Activated CD4-positive, alpha-beta T cell treated with anti-CD3 and anti-CD28 coated beads for 1 hour (primary cell): ENCODE data around the gene TM4SF4.

Experiments used
- DNase-seq: peaks from one replicate; pipeline ENCODE4 v3.0.0-alpha.2; 2020

Gene TM4SF4

DNA sequence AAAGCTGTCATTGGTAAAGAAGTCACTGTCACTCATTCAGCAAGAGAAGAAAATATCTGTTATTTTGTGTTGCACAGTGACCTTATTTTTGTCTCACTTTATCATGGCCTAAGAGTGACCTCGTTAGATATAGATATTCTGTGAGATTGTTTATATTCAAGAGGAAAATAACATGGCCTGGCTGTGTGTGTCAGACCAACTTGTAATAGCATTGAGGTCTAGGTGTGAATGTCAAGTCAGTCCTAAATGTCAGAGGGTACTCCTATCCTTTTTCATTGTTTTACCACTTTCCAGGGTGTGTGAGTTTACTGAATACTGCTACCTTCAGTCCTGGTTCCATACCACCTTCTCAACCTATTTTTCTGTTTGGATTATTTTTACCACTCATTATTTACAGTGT, 18.5 kb upstream of the TM4SF4 start:
- no peak for DNase-seq

DNA sequence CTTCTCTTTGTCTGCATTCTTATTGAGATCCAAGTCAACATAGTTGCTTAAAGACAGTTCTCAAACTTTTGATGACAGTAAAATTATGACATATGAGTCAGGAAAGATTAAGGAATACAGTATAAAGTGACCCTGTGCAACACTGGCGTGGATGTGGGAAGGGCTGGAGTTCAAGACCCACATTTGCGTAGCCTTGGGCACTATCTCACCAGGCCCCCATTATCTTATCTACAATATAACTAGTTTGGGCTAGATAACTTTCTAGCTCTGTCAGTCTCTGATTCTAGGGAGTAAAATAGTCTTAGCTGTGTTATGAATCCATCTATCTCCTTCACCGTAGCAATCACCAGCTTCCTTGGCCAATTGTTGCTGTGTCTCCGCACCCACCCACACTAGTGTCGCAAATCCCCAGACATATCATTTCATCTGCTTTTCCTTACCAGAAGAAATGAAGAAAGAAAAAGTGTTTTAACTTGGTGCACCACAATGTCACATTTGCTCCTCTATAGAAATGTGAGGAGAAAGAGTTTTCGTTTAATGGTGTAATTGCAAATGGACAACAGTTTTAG, 14.9 kb upstream of the TM4SF4 start:
- no peak for DNase-seq

DNA sequence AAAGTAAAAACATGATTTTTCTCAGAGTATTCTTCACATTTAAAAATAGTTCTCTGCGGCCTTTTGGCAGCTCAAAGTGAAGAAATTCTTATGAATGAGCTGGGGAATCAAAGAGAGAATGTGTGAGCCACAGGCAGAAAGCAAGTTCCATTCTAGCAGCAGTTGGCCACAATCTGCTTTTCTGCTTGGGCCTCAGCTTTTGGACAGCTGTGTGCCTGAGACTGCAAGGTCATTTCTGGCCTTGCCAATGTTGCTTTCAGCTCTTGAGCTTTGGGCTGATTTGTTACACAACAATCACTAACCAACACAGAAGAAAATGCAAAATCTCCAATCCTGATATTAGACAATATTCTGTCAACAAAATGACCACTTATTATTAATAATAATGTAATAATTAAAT, 14.4 kb upstream of the TM4SF4 start:
- DNase-seq, result no peak

DNA sequence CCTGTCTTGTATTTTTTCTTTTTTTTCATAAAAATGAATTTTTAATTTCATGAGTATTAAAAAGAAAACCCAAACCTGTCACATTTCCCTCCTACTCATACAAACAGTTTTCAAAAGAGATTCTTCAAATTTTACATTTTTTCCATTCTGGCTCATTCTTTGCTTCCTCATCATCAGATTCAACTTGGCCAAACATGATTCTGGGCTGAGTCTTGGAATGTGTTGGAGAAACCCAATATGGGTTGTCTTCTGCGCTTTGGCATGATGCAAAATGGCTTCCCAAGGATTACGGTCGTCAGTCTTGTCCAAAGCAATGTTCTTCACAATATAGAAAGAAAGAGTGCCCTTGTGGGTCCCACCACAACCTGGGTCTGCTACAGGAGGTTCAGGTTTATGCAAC, 12.4 kb upstream of the TM4SF4 start:
- DNase-seq, result no peak

DNA sequence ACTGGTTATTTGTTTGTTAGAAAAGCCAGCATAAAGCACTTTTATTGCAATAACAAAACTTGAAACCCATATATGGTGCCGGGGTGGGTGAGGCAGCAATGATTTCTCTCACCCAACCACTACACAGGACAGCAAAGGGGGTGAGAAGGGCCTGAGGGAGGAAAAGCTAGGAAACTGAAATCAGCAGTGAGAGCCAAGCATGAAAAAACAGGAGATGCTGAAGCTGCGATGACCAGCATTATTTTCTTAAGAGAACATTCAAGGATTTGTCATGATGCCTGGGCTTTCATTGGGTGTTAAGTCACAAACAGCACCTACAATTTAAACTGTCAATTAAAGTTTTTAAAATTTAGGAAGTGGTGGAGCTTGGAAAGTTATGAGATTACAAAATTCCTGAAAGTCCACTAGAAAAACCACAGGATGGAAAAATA, 11.9 kb upstream of the TM4SF4 start:
- DNase-seq, result no peak

DNA sequence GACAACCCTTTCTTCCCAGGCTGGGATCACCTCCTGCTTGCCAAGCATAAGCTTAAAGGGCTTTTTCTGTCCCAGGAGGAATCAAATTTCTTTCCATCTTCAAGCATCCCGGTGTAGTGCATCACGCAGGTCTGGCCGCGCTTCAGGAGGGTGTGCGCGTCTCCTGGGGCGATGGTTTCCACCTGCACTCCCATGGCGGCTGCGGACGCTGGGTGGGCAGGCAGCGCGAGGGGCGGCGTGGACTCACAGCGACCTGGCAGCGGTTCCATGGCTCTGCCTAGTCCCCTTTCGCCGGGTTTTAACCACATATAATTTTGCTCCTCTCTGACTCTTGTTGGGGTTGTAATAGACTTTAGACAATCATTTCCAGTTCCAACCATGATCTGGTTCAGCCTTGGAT, 10.6 kb upstream of the TM4SF4 start:
- no peak for DNase-seq

DNA sequence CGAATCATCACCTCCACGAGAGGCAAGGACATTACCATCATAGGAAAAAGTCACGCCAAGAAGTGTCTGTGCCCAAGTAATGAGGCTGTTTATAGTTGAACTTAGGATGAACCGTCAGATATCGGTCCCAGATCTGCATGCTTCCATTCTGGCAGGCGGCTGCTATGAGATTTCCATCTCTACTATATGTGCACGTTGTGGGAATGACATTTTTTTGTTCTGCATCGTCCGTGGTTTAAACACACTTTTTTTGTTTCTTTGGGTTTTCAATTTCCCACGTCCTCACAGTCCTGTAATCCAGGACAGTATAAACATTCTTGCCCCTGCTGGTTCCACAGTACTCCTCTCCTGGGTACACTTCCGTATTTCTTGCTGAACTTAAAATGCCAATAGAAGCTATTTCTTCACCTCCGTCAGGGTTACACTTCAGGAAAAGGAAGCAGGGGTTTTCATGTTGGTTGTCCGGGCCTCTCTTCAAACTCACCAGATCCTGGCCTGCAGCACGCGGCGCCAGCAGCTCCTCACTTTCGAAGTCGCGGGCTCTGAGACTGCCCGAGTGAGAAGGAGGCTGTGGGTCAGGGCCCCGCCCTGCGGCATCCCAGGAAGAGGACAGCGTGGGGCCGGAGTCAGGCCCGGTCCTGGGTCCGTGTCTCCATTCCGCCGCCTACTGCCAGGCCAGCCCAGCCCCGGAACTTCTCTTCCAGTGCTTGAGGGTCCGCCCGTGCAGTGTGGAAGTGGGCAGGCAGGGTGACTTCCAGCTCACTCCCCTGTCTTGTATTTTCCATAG, 9.8 kb upstream of the TM4SF4 start:
- DNase-seq, result no peak

DNA sequence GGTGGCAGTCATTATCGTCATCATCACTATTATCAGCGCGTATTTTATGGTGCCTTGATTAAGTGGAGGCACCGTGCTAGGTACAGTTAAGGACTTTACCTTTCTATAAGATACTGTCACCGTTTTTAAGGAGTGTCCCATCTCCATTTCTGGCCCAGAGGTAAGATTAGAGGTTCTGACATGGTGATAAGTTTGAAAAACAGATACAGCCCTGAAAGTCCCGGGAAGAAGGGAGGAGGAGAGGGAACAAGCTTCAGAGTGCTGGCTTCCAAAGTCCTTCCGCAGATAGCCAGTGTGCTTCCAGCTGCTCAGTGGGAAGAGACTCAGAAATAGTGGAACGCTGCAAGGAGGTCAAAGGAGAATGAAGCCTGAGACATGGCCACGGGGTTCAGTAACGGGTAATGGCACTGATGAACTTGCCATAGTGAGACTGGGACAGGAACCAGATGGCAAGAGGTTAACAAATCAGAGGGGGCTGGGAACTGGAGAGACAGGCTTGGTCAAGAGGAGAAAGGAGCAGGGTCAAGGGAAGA, 9.1 kb upstream of the TM4SF4 start:
- DNase-seq, result no peak

DNA sequence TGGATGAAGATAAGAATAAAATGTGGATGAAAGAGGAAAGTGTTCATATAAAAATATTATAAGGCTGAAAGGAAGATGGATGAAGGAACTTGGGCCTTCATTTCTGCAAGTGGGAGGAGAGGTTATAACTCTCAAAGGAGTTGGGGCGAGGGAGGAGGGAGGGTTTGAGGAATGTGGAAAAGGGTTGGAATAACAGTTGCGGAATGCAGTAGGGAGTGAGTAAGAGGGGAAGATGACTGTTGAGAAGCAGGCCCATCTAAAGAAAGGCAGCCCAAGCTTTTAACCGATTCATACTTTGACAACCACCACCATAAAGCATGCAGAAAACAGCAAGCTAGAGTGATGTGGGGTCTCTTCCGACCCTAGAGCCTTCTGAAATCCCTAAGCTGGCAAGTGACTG, 8.3 kb upstream of the TM4SF4 start:
- no peak for DNase-seq

DNA sequence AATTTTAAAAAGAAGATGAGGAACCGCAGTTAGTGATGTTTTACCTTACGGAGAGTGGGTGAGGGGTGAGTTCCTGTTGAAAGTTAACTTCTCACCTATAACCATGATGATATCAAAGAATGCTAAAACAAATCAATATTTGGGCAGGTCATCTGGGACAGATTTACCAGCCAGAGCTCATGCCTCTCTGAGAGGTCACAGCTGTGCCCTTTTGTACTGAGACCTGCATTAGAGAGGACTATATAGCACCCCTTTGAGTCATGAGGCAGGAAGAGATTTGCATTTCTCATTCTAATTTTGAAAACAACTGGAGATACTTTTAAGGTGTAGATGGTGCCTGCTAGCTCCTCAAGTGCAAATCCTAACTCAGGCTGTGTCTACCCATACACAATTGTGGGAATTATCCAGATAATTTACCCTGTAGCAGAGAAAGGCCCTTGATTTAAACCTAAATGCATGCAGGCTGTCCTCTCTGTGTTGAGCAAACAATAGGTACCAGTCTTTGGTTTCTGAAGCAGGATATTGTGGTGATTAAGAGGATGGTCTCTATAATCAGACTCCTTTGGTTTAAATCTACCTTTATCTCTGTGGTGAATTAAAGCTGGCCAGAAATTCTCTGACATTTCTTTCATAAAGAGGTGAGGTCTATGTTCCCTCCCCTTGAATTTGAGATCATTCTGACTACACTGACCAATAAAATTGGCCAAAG, 5.8 kb upstream of the TM4SF4 start:
- no peak for DNase-seq

DNA sequence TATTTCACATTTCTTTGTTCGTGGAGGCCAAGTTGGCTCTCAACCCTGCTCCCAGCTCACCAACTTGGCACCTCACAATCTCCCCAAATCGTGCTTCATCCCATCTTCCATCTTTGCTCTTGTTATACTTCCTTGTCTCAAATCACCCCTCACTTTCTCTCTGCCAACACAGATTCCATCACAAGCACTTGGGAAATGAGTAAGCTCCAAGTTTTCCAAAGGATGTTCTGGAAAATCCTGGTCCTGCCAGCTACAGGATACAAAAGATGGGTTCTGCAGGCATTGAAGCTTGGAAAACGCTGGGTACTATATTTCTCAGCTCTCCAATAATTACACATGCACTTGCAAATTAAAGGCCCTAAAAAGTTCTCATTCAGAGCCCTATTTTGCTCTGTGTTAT, 4.1 kb upstream of the TM4SF4 start:
- no peak for DNase-seq

DNA sequence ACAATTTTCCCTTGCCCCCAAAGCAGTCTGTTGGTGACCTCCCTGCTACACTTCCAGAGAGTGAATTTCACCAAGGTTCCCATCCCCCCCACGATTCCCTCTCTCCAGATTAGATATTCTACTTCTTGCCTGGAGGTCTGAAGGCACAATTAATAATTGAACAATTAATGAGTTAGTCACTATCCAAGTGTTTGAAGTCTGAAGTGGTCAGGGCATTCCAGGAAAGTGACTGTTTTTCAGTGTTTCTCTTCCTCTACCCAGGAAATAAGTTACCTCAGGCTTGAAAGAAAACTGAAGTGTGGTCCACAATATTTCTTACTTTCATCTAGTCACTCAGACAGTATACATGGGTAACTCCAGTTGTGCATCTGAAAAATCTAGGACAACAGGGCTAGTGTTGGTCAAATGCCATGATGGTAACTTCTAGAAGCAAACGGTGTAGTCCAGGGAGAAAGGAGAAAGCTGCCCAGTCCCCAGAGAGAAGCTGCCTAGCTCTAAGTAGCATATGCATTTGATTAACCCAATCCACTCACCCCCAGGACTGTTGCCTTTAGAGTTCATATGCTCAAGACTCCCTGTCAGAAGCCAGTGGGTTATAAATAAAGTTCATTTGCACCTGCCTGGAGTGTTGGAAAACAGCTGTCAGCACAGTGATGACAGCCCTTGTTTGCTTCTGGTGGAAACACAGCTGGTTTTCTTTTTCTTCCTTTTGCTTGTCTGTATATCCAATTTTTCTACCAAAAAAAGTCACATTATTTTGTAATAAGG, 2.3 kb upstream of the TM4SF4 start:
- DNase-seq, result no peak

DNA sequence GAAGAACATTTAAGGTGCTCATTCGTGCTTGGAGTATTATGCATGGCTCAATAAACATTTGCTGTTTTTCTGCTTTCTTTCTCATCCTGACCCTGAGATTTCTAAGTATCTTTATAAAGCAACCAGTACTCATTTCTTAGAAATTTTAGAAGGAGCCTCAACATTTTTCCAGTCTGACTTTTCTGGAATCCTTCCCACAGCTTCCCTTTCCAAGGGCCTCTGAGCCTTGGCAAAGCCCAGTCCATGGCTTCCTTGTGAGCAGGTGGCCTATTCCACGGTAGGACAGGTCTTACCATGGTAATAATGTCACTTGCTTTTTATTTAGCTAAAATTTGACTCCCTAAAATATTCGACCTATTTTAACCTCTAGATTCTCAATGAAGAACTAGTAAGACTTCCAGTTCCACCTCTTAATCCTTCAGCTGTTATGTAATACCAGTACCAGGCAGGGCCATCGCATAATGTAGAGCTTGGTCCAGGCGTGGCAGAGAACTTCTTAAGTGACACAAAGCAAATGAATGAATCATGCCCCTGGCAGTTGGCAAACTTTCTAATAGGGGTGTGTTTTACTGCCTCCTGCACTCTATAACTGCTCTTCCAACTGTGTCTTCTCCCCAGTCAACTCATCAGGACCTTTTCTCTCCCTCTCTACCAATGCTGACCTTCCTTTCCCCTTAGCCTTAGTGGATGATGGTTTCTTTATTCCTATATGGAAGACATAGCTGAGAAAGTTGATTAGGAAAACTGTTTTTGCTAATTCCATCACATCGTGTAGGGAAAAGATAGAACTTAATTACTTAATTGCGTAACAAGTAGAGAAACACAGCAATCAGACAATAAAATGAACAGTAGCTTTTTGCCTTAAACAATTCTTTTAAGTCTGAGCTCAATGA, 894 bp upstream of the TM4SF4 start:
- no peak for DNase-seq

DNA sequence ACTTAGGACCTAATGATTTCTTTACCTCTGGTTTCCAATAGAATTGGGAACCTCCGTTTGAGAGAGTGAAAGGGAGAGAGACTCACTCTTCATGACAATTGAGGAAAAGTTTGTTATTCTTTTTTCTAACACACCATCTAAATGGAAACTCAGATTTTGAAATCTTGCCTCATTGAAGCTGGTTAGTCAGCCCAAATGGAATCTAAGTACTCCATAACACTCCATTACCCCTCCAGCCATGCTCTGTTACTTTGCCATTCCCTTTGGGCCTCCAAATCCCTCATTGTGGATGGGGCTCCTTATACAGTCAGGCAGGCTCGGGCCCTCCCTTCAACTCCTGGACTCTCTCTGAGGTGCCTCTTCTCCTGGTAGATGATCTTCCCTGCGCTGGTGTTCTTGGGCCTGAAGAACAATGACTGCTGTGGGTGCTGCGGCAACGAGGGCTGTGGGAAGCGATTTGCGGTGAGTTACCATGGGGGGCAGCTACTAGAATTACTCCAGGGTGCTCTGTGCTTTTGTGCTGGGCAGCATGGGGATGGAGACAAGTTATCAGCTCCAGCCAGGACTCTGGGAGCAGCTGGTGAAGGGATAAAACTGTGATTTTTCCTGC, 1.1 kb downstream of the TM4SF4 start:
- DNase-seq, result no peak

DNA sequence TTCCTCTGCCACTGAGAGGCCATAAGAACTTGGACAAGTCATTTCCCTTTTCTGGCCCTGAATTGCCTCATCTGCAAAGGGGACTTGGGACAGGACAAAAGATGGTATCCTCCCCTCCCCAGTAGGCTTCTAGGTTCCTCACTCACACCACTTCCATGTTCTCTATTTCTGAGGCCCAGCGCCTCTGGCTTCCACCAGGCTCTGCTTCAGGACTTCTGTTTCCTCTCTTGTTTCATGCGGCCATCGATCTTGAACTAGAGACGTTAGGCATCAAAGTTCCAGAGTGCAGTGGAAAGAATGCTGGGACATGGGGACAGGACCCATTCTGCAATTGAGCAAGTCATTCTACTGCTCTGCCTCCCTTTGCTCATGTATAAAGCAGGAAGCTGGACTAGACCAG, 1.7 kb downstream of the TM4SF4 start:
- no peak for DNase-seq

DNA sequence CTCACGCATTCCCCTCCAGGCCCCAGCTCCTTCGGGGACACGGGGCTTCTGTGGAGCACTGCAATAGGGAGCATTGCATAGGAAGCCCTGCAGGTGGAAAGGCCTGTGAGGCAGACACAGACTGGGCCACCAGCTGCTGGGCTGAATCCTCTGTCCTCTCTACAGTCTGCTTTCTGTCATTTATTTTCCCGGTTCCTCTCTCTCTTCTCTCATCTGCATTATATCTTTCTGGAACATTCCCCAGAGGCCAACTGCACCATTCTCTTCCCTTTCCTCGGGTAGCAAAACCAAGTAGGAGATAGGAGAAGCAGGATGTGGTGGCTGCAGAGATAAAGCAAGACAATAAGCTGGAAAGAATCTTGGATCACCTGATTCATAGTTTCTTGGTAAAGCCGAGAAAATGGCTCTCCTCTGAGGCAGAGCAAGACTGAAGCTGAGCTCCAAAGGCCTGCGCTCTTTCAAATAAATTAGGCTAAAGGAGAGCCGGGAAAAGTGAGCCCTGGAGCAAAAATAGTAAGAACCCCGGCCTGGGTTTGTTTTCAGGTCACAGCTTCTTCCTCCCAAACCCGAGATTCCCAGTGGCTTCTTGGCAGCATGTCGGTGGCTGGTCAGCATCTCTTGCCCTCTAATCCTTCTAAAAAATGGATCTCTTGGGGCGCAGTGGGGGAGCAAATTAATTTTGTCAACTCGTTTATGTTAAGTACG, 5.3 kb downstream of the TM4SF4 start:
- DNase-seq, result no peak

DNA sequence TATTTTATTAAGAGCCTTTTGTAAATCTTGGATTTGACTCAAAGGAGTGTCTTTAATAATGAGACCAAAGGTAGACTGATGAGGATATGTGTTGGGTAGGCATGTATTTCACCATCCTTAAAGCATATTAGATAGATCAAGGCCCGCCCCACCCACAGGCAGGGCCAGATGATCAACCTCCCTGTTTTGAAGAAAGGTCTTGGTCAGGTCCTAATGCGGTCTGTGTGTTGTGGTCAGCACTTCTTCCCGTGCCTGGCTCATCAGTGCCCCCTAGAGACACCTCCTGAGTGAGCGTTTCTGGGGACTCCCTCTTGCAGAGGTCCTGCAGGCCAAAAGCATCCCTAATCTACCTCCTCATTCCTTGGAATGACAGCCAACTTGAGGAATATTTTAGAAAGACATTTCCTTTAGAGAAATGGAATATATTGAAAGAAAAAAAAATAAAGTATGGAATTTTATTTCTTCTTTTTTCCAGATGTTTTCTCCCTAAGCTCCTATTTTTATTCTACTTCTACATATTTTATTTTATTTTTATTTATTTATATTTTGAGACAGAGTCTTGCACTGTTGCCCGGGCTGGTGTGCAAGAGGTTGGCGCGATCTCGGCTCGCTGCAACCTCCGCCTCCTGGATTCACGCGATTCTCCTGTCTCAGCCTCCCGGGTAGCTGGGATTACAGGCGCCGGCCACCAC, 6.0 kb downstream of the TM4SF4 start:
- no peak for DNase-seq

DNA sequence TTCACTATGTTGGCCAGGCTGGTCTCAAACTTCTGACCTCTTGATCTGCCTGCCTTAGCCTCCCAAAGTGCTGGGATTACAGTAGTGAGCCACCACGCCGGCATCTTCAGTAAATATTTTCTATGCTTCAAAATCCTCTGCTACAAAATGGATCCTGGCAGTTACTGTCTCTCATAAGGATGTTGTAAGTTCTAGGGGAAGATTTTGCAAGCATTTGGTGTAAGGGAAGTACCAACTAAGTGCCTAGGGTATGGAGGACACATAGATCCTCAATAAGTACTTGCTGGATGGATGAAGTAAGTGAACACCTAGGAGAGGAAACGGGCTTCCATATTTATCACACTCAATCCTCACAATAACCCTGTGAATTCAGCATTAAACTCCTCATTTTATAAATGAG, 6.6 kb downstream of the TM4SF4 start:
- no peak for DNase-seq

DNA sequence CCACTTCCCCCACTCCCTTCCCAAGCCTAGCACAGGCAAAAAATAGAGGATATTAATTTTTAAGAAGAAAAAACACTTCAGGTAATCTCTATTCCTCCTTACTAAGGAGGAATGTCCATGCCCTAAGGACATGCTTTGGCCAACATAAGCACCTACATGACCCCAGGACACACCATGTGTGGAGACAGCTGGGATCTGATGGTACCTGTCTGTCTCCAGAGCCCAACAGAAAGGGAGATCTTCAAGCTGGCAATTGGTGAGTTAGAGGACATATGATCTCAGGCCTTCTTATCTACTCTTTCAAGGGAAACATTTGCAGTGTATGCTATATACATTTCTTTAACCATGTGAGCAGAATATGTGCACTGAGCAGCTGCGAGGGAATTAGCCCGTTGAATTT, 7.0 kb downstream of the TM4SF4 start:
- DNase-seq, result no peak

DNA sequence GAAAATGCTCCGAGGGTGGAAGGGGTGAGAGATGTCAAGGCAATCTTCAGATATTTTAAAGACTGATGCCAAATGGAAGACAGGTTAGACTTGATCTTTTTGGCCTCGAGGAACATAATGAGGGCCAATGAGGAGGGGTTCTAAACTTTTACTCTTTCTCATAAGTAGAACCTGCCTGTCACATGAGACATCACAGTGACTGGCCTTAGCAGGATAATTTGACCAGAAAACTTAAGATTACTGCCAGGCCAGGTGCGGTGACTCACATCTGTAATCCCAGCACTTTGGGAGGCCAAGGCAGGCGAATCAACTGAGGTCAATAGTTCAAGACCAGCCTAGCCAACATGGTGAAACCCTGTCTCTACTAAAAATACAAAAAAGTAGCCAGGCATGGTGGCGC, 12.2 kb downstream of the TM4SF4 start:
- no peak for DNase-seq
